GM20000 (cell line): ENCODE data around the gene PLCL2.

Experiments used
- DNase-seq: peaks from one replicate; pipeline ENCODE4 v3.0.0; 2012; ENCODE audit warnings: low spot score
- TF ChIP-seq, protein P1 (sequence below): IDR thresholded peaks from 2 replicates; pipeline ENCODE4 v1.5.1; 2012; ENCODE audit warnings: mild to moderate bottlenecking, control low read depth; ENCODE audit errors: extremely low read depth, missing control alignments

Gene PLCL2

DNA sequence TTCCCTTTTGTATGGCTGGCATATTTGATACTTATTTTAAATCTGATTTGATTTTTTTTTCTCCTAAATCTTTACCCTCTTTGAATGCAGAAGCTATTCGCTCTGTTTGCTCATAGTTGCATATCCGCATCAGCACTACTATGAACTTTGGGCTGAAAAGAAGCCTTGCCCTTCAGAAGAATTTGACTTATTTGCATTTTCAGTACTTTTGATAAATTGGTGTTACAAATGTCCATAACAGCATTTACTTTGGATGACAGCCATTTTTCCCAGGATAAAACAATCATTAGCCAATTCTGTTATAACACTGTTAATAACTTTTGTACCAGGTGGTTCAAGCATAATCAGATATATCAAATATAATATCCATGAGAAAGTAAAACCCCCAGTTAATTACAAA lies 129.5 kb downstream of the PLCL2 start:
- DNase-seq: no peak
- TF ChIP-seq, protein P1, sequence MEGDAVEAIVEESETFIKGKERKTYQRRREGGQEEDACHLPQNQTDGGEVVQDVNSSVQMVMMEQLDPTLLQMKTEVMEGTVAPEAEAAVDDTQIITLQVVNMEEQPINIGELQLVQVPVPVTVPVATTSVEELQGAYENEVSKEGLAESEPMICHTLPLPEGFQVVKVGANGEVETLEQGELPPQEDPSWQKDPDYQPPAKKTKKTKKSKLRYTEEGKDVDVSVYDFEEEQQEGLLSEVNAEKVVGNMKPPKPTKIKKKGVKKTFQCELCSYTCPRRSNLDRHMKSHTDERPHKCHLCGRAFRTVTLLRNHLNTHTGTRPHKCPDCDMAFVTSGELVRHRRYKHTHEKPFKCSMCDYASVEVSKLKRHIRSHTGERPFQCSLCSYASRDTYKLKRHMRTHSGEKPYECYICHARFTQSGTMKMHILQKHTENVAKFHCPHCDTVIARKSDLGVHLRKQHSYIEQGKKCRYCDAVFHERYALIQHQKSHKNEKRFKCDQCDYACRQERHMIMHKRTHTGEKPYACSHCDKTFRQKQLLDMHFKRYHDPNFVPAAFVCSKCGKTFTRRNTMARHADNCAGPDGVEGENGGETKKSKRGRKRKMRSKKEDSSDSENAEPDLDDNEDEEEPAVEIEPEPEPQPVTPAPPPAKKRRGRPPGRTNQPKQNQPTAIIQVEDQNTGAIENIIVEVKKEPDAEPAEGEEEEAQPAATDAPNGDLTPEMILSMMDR: no peak

DNA sequence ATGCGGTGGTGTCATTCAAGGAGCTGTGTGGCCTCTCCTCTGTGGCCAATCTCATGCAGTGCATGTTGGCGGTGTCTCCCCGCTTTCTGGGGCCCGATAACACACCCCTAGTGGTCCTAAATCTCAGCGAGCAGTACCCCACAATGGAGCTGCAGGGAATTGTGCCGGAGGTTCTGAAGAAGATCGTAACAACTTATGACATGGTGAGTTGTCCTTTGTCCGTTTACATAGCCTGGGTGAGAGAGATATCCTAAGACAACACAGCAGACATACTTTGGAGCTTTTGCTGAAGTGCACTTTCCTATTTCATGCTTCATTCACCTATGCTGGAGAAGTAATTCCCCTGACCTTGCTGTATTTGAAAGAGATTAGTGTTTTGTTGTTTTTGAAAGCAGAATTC lies 130.0 kb downstream of the PLCL2 start:
- DNase-seq: no peak
- TF ChIP-seq, protein P1: no peak

DNA sequence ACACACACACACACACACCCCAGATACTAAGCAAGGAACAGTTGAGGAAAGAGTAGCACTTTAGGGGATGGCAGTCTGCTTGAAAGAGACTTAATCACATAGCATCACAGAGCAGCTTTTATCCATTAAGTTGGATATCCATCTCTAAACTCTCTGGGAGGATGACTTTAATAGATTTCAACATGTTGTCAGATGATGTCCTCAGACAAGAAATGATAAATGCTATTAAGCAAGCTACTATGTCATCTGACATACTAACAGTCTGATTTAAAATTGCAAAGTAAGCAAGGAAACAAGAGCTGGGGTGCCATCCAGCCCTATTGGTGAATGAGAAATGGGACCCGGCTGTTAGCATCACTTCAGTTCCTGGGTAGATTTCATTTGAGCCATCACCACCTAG lies 136.9 kb downstream of the PLCL2 start:
- TF ChIP-seq, protein P1: no peak
- no peak for DNase-seq

DNA sequence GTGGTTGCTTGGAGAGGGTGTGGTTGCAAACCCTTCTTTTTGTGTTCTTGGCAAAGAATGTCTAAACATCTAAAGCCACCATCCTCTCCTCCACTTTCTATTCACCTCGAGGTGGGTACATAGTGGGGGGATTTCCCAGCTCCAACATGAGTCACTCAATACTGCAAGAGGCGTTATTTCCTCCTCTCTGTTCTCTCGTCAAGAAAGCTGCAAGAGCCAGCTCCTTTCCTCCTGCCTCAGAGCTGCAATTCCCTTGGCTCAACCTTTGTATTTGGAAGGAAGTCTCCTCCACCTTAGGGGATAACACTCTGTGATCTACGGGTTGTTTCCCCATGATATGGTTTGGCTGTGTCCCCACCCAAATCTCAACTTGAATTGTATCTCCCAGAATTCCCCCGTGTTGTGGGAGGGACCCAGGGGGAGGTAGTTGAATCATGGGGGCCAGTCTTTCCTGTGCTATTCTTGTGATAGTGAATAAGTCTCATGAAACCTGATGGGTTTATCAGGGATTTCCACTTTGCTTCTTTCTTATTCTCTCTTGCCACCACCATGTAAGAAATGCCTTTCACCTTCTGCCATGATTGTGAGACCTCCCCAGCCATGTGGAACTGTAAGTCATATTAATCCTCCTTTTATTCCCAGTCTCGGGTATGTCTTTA lies 138.4 kb downstream of the PLCL2 start:
- DNase-seq: peak; percentile 40
- TF ChIP-seq, protein P1: no peak

DNA sequence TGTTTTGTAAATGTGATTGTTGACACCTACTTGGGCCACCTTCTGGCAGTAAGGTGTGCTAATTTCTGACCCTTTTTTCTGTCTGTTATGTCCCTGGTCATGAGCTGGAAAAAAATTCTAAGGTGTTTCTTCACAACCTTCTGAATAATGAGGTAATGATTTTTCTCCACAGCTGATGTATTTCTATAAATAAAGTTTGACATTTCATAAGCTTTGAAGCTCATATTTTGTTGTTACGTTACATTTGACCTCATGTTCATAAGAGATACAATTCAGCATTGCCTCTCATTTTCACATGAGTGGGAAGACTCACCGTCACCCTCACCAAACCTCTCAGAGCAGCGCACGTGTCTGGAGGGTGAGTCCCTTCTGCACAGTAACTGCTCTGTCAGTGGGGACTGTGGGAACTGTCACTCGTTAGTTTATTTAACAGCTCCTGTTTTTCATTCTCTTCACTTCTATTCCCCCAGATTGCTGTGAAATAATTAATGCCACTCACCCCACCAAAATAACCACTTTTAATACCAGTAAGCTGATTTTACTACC lies 140.9 kb downstream of the PLCL2 start:
- peak; percentile 41 for DNase-seq

DNA sequence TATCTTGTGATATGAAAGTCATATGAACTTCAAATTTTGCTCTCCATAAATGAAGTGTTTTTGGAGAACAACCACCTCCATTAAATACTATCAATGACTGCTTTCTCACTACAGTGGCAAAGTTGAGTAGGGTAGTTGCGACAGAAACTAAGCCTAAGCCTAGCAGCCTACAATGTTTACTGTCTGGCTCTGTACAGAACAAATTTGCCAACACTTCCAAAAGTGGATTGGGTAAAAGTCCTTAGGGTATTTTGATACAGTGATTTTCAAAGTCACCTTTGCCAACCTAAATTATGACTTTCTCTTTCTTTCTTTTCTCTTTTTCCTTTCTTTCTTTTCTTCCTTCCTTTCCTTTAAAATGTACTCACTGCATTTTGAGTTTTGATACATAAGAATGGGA lies 142.6 kb downstream of the PLCL2 start:
- DNase-seq: no peak
- TF ChIP-seq, protein P1: no peak

More for the DNA sequence above, 140.9 kb downstream of the PLCL2 start:
- TF ChIP-seq, protein P1: no peak

DNA sequence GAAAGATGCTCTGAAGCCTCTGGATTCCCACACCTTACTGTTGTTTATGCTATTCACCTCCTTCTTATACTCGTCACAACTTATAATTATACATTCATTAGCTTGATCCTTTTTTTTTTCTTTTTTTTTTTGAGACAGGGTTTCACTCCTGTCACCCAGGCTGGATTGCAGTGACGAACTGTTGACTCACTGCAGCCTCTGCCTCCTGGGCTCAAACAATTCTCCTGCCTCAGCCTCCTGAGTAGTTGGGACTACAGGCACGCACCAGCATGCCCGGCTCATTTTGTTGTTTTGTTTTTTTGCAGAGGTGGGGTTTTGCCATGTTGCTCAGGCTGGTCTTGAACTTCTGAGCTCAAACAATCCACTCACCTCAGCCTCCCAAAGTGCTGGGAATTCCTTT lies 143.6 kb downstream of the PLCL2 start:
- no peak for DNase-seq
- TF ChIP-seq, protein P1: no peak
